Activated B cell treated with CpG ODN at 0.5 μM for 24 hours (primary cell): ENCODE results near the gene AK4. TPM values are rescaled to one million over a fixed set of nuclear protein-coding genes. Genes with fewer than 3 reads are reported as not detected.

Source experiments
- ATAC-seq: fragments of 200-7000 bp; cut with Tn5 transposase; one replicate; pipeline ENCODE4 v1.10.0; 2021; ENCODE audit warnings: low read depth, mild to moderate bottlenecking, moderate library complexity
- CTCF ChIA-PET: fragments of 350-600 bp; sonication (Branson Sonifier 250); formaldehyde crosslinking; loops from one replicate; lab custom pipeline; 2021; ENCODE audit warnings: antibody characterized with exemption; lab: Charles Lee
- POLR2A ChIA-PET: fragments of 350-600 bp; sonication (Branson Sonifier 250); formaldehyde crosslinking; loops from one replicate; lab custom pipeline; 2021; ENCODE audit warnings: antibody characterized with exemption; lab: Charles Lee
- DNase-seq: peaks from one replicate; pipeline ENCODE4 v3.0.0; 2022
- H3K27ac Mint-ChIP-seq: one replicate; pipeline ENCODE4 v1.8.0; 2020; ENCODE audit warnings: mixed read lengths
- H3K27me3 Mint-ChIP-seq: one replicate; pipeline ENCODE4 v1.8.0; 2021; ENCODE audit warnings: mixed read lengths
- H3K36me3 Mint-ChIP-seq: one replicate; pipeline ENCODE4 v1.8.0; 2021; ENCODE audit warnings: low read depth, mixed read lengths
- H3K4me1 Mint-ChIP-seq: one replicate; pipeline ENCODE4 v1.8.0; 2021; ENCODE audit warnings: mixed read lengths
- H3K4me3 Mint-ChIP-seq: one replicate; pipeline ENCODE4 v1.8.0; 2020; ENCODE audit warnings: mild to moderate bottlenecking, mixed read lengths
- H3K9me3 Mint-ChIP-seq: one replicate; pipeline ENCODE4 v1.8.0; 2020; ENCODE audit warnings: mixed read lengths
- CTCF ChIP-seq: fragments of 200-600 bp; IDR thresholded peaks from one replicate; pipeline ENCODE4 v1.8.0; 2022; ENCODE audit warnings: antibody characterized with exemption, mild to moderate bottlenecking
- intact Hi-C: fragments of 100-400 bp; cut with micrococcal nuclease; formaldehyde crosslinking; loops from one replicate; pipeline ENCODE4 v1.15.1; 2024
- total RNA-seq: library from RNA; stranded (reverse); gene quantifications from 2 replicates; pipeline ENCODE4 v1.2.3, GENCODE V29; 2022

AK4 gene
- total RNA-seq, 1 donor from 2014 or later = 1.8 TPM

- no peak overlapping the region for H3K27ac Mint-ChIP-seq
- intact Hi-C loops = no loop called here
- no peak overlapping the region for H3K4me3 Mint-ChIP-seq
- DNase-seq (no peak), ATAC-seq (no peak)
- POLR2A ChIA-PET = no interaction called here
- CTCF ChIA-PET = no interaction called here
- TF ChIP-seq CTCF = no peak
- no peaks in the 10 kb centered on the region for H3K9me3 Mint-ChIP-seq
- peaks cover 3% of the 10 kb centered on the region for H3K27me3 Mint-ChIP-seq
- no peaks in the 10 kb centered on the region for H3K36me3 Mint-ChIP-seq
- no peaks in the 10 kb centered on the region for H3K4me1 Mint-ChIP-seq
Measured at GRCh38 chr1:65222340-65222940, 74.4 kb downstream of the AK4 start.

GRCh38 chr1:65224681-65225091 lies 76.7 kb downstream of the AK4 start:
- intact Hi-C loops = no loop called here
- DNase-seq = no peak
- H3K27me3 Mint-ChIP-seq = peaks cover 3% of the 10 kb centered on the region
- H3K9me3 Mint-ChIP-seq = no peaks in the 10 kb centered on the region
- H3K4me1 Mint-ChIP-seq = no peaks in the 10 kb centered on the region
- CTCF ChIA-PET = no interaction called here
- POLR2A ChIA-PET = no interaction called here
- no peak overlapping the region for H3K27ac Mint-ChIP-seq
- no peak overlapping the region for H3K4me3 Mint-ChIP-seq
- no peaks in the 10 kb centered on the region for H3K36me3 Mint-ChIP-seq
- TF ChIP-seq CTCF = no peak
- no peak for ATAC-seq

- CTCF ChIA-PET = no interaction called here
Measured at GRCh38 chr1:65225179-65225578, 77.2 kb downstream of the AK4 start.

GRCh38 chr1:65229201-65229600 lies 81.2 kb downstream of the AK4 start:
- intact Hi-C loops = no loop called here
- Mint-ChIP-seq H3K36me3 (no peaks in the 10 kb centered on the region), H3K27ac (no peak overlapping the region), H3K27me3 (peaks cover 11% of the 10 kb centered on the region), H3K4me3 (no peak overlapping the region), H3K9me3 (no peaks in the 10 kb centered on the region), H3K4me1 (no peaks in the 10 kb centered on the region)
- TF ChIP-seq CTCF = no peak
- ChIA-PET CTCF (no interaction called here), POLR2A (no interaction called here)
- no peak for ATAC-seq
- no peak for DNase-seq

More at GRCh38 chr1:65225179-65225578, 77.2 kb downstream of the AK4 start:
- Mint-ChIP-seq H3K4me1 (no peaks in the 10 kb centered on the region), H3K27ac (no peak overlapping the region), H3K27me3 (peaks cover 3% of the 10 kb centered on the region), H3K4me3 (no peak overlapping the region), H3K9me3 (no peaks in the 10 kb centered on the region), H3K36me3 (no peaks in the 10 kb centered on the region)
- POLR2A ChIA-PET = no interaction called here
- intact Hi-C loops = no loop called here
- TF ChIP-seq CTCF = no peak
- ATAC-seq (no peak), DNase-seq (no peak)

GRCh38 chr1:65229754-65230339 lies 81.8 kb downstream of the AK4 start:
- Mint-ChIP-seq H3K9me3 (no peaks in the 10 kb centered on the region), H3K27ac (no peak overlapping the region), H3K4me1 (no peaks in the 10 kb centered on the region), H3K27me3 (peaks cover 11% of the 10 kb centered on the region), H3K36me3 (no peaks in the 10 kb centered on the region), H3K4me3 (no peak overlapping the region)
- ChIA-PET CTCF (no interaction called here), POLR2A (no interaction called here)
- no peak for ATAC-seq
- no peak for DNase-seq
- intact Hi-C loops = no loop called here
- no peak for TF ChIP-seq CTCF
